Neuronal stem cell (in vitro differentiated cells): ENCODE measurements around the gene SRC.
A peak's percentile ranks its signal among the peaks of the same experiment; 100 is the strongest.

Experiments
- DNase-seq: peaks from one replicate; pipeline ENCODE4 v3.0.0-alpha.2; 2013; ENCODE audit warnings: low spot score
- H2AFZ ChIP-seq: one replicate; pipeline ENCODE4 v1.6.1; 2013; ENCODE audit warnings: mild to moderate bottlenecking, low read length, inconsistent platforms
- H2AK5ac ChIP-seq: 2 replicates; pipeline ENCODE4 v1.6.1; 2013; ENCODE audit warnings: low read depth, mild to moderate bottlenecking, inconsistent platforms, low read length, moderate library complexity, mixed read lengths
- H2BK120ac ChIP-seq: 2 replicates; pipeline ENCODE4 v1.6.1; 2013; ENCODE audit warnings: low read depth, mild to moderate bottlenecking, inconsistent platforms, low read length, moderate library complexity, mixed read lengths
- H2BK12ac ChIP-seq: one replicate; pipeline ENCODE4 v1.6.1; 2013; ENCODE audit warnings: low read length, inconsistent platforms
- H2BK15ac ChIP-seq: 2 replicates; pipeline ENCODE4 v1.6.1; 2013; ENCODE audit warnings: mild to moderate bottlenecking, low read length, inconsistent platforms, mixed read lengths
- H2BK5ac ChIP-seq: one replicate; pipeline ENCODE4 v1.6.1; 2013; ENCODE audit warnings: inconsistent platforms, mild to moderate bottlenecking, low read length, moderate library complexity
- H3K14ac ChIP-seq: one replicate; pipeline ENCODE4 v1.6.1; 2013; ENCODE audit warnings: low read length, inconsistent platforms
- H3K18ac ChIP-seq: 2 replicates; pipeline ENCODE4 v1.6.1; 2013; ENCODE audit warnings: low read length, inconsistent platforms
- H3K23ac ChIP-seq: 2 replicates; pipeline ENCODE4 v1.6.1; 2013; ENCODE audit warnings: low read depth, mild to moderate bottlenecking, mixed read lengths, low read length, inconsistent platforms; ENCODE audit not compliant: poor library complexity
- H3K27ac ChIP-seq: replicated peaks from 3 replicates; pipeline ENCODE4 v1.5.1; 2013; ENCODE audit warnings: low read length, inconsistent platforms
- H3K27me3 ChIP-seq, 3 experiments: 2 replicates each; pipeline ENCODE4 v1.6.1; 2013; ENCODE audit warnings: low read length in 3 of 3, mild to moderate bottlenecking in 2 of 3, inconsistent platforms in 1 of 3, low read depth in 1 of 3, mixed read lengths in 1 of 3, moderate library complexity in 1 of 3; ENCODE audit not compliant: control insufficient read depth in 3 of 3, insufficient read depth in 3 of 3
- H3K36me3 ChIP-seq, 2 donors: replicated peaks in 1 of 2; 2 replicates each; pipeline ENCODE4 v1.6.1; 2013; ENCODE audit warnings: low read length in 2 of 2; ENCODE audit not compliant: control insufficient read depth in 2 of 2, insufficient read depth in 2 of 2
- H3K4ac ChIP-seq: 2 replicates; pipeline ENCODE4 v1.6.1; 2013; ENCODE audit warnings: inconsistent platforms, mild to moderate bottlenecking, low read length, moderate library complexity
- H3K4me1 ChIP-seq, 2 donors: 1 replicate in 1 of 2; 2 replicates in 1 of 2; pipeline ENCODE4 v1.6.1; 2013; ENCODE audit warnings: low read length in 2 of 2, low read depth in 1 of 2; ENCODE audit not compliant: control insufficient read depth in 2 of 2, insufficient read depth in 1 of 2
- H3K4me2 ChIP-seq: one replicate; pipeline ENCODE4 v1.6.1; 2013; ENCODE audit warnings: mild to moderate bottlenecking, low read length, inconsistent platforms; ENCODE audit not compliant: insufficient read depth, poor library complexity, severe bottlenecking
- H3K4me3 ChIP-seq, 2 donors: 2 replicates each; pipeline ENCODE4 v1.5.1; 2013; ENCODE audit warnings: low read length in 2 of 2, mild to moderate bottlenecking in 2 of 2, inconsistent platforms in 1 of 2, moderate library complexity in 1 of 2
- H3K79me1 ChIP-seq: one replicate; pipeline ENCODE4 v1.6.1; 2013; ENCODE audit warnings: low read depth, mild to moderate bottlenecking, inconsistent platforms, low read length, moderate library complexity
- H3K9ac ChIP-seq: one replicate; pipeline ENCODE4 v1.6.1; 2013; ENCODE audit warnings: mild to moderate bottlenecking, low read depth, low read length, inconsistent platforms; ENCODE audit not compliant: poor library complexity
- H3K9me3 ChIP-seq, 2 donors: replicated peaks in 1 of 2; 2 replicates each; pipeline versions ENCODE3 to v1.6.1; 2013; ENCODE audit warnings: low read length in 2 of 2, mild to moderate bottlenecking in 2 of 2, inconsistent platforms in 1 of 2, low read depth in 1 of 2, mixed read lengths in 1 of 2, moderate library complexity in 1 of 2; ENCODE audit not compliant: control insufficient read depth in 2 of 2, insufficient read depth in 1 of 2
- H4K8ac ChIP-seq: one replicate; pipeline ENCODE4 v1.6.1; 2013; ENCODE audit warnings: low read depth, mild to moderate bottlenecking, inconsistent platforms, low read length, moderate library complexity
- H4K91ac ChIP-seq: one replicate; pipeline ENCODE4 v1.6.1; 2013; ENCODE audit warnings: low read length, low read depth, mild to moderate bottlenecking, inconsistent platforms; ENCODE audit not compliant: poor library complexity
- WGBS, 2 donors: extraction: QIAGEN DNeasy Blood & Tissue Kit; methylation state at CpG; one replicate each; pipeline ENCODE4 v1.1.7; 2013; ENCODE audit warnings: missing lambda C conversion rate in 2 of 2, mixed read lengths in 1 of 2; ENCODE audit not compliant: insufficient read length in 2 of 2, insufficient replicate concordance in 1 of 2; ENCODE audit errors: extremely low coverage in 2 of 2; 5-methylcytosine and 5-hydroxymethylcytosine counted together

The SRC gene

GRCh38 chr20:37308086-37309050 is 37.6 kb upstream of the SRC start:
- peaks cover 0 to 19% of the 10 kb centered on the region in 2 donors for H3K4me1 ChIP-seq
- H2BK5ac ChIP-seq = no peak overlapping the region
- no peak overlapping the region for H3K4me2 ChIP-seq
- peaks cover 10 to 83% of the 10 kb centered on the region in 2 donors for H3K36me3 ChIP-seq
- no peaks in the 10 kb centered on the region for H3K27me3 ChIP-seq
- DNase-seq = no peak
- H2BK12ac ChIP-seq = no peak overlapping the region
- H3K79me1 ChIP-seq = peaks cover 7% of the 10 kb centered on the region
- no peak overlapping the region for H3K27ac ChIP-seq
- H3K9me3 ChIP-seq = peaks cover 0 to 3% of the 10 kb centered on the region in 2 donors
- peak overlapping the region; percentile 78 for H2BK15ac ChIP-seq
- no peak overlapping the region for H4K8ac ChIP-seq
- H2AFZ ChIP-seq = no peak overlapping the region
- no peak overlapping the region for H3K14ac ChIP-seq
- no peak overlapping the region for H3K18ac ChIP-seq
- no peak overlapping the region for H3K4ac ChIP-seq
- no peak overlapping the region for H3K4me3 ChIP-seq
- no peak overlapping the region for H3K23ac ChIP-seq
- H2BK120ac ChIP-seq = no peak overlapping the region
- no peak overlapping the region for H3K9ac ChIP-seq
- no CpG with 5 or more reads among the region's 8 CpGs for WGBS, 2 donors
- H4K91ac ChIP-seq = no peak overlapping the region
- H2AK5ac ChIP-seq = peak overlapping the region; percentile 13

- Histone ChIP-seq H2AFZ (no peak overlapping the region), H3K9me3 (peaks cover 0 to 3% of the 10 kb centered on the region in 2 donors), H2BK15ac (no peak overlapping the region), H4K8ac (no peak overlapping the region), H2BK12ac (no peak overlapping the region), H3K36me3 (peaks cover 6 to 81% of the 10 kb centered on the region in 2 donors), H3K4me1 (peaks cover 0 to 26% of the 10 kb centered on the region in 2 donors), H2BK5ac (no peak overlapping the region), H4K91ac (no peak overlapping the region), H3K79me1 (peaks cover 7% of the 10 kb centered on the region), H3K14ac (no peak overlapping the region), H2AK5ac (no peak overlapping the region), H3K27ac (no peak overlapping the region), H3K4me2 (no peak overlapping the region), H3K27me3 (no peaks in the 10 kb centered on the region), H3K4ac (no peak overlapping the region), H3K9ac (no peak overlapping the region), H2BK120ac (no peak overlapping the region), H3K18ac (no peak overlapping the region), H3K23ac (no peak overlapping the region), H3K4me3 (no peak overlapping the region)
- no CpG with 5 or more reads among the region's 6 CpGs for WGBS, 2 donors
- no peak for DNase-seq
Observed at GRCh38 chr20:37309290-37309689, 36.6 kb upstream of the SRC start.

GRCh38 chr20:37309936-37310590 is 35.9 kb upstream of the SRC start:
- H2AK5ac ChIP-seq = no peak overlapping the region
- no peak overlapping the region for H3K4me2 ChIP-seq
- H4K91ac ChIP-seq = no peak overlapping the region
- no peaks in the 10 kb centered on the region for H3K27me3 ChIP-seq
- H3K4me3 ChIP-seq = no peak overlapping the region
- H3K36me3 ChIP-seq = peaks cover 6 to 82% of the 10 kb centered on the region in 2 donors
- H3K79me1 ChIP-seq = peaks cover 7% of the 10 kb centered on the region
- H3K4me1 ChIP-seq = peaks cover 0 to 21% of the 10 kb centered on the region in 2 donors
- WGBS, 2 donors = no CpG with 5 or more reads among the region's 16 CpGs
- no peak overlapping the region for H2BK12ac ChIP-seq
- no peak overlapping the region for H2AFZ ChIP-seq
- no peak overlapping the region for H3K14ac ChIP-seq
- H4K8ac ChIP-seq = peak overlapping the region; percentile 19
- no peak overlapping the region for H3K27ac ChIP-seq
- no peak overlapping the region for H3K9ac ChIP-seq
- H3K9me3 ChIP-seq = peaks cover 0 to 3% of the 10 kb centered on the region in 2 donors
- H3K23ac ChIP-seq = no peak overlapping the region
- no peak overlapping the region for H3K4ac ChIP-seq
- H2BK5ac ChIP-seq = no peak overlapping the region
- DNase-seq = no peak
- H3K18ac ChIP-seq = peak overlapping the region; percentile 49
- H2BK120ac ChIP-seq = no peak overlapping the region
- H2BK15ac ChIP-seq = no peak overlapping the region

- Histone ChIP-seq H4K8ac (no peak overlapping the region), H3K9me3 (peaks cover 0 to 3% of the 10 kb centered on the region in 2 donors), H3K4ac (no peak overlapping the region), H3K18ac (peak overlapping the region; percentile 22), H2BK120ac (no peak overlapping the region), H3K14ac (no peak overlapping the region), H3K79me1 (peaks cover 7% of the 10 kb centered on the region), H2BK12ac (peak overlapping the region; percentile 49), H3K27me3 (no peaks in the 10 kb centered on the region), H2BK5ac (peak overlapping the region; percentile 31), H2AK5ac (peak overlapping the region; percentile 71), H3K23ac (no peak overlapping the region), H2AFZ (no peak overlapping the region), H3K4me3 (no peak overlapping the region), H3K9ac (peak overlapping the region; percentile 44), H3K4me2 (no peak overlapping the region), H3K4me1 (peaks cover 0 to 20% of the 10 kb centered on the region in 2 donors), H3K27ac (no peak overlapping the region), H2BK15ac (no peak overlapping the region), H3K36me3 (peaks cover 8 to 84% of the 10 kb centered on the region in 2 donors), H4K91ac (no peak overlapping the region)
- no CpG with 5 or more reads among the region's 11 CpGs for WGBS, 2 donors
- no peak for DNase-seq
Observed at GRCh38 chr20:37310951-37311350, 35.0 kb upstream of the SRC start.
